GM18519 (cell line): ENCODE data around the gene P3H1.
"Not testable (repeated sequence)": the region's sequence is repeated elsewhere in the genome, so short reads cannot be mapped to it uniquely, and the experiment has no call there.

Source experiments
- ATAC-seq: cut with Tn5 transposase; IDR thresholded peaks from one replicate; pipeline ENCODE4 v1.9.1; 2021; ENCODE audit warnings: mild to moderate bottlenecking, moderate library complexity; ENCODE audit not compliant: unreplicated experiment, low FRiP score

The P3H1 gene, protein sequence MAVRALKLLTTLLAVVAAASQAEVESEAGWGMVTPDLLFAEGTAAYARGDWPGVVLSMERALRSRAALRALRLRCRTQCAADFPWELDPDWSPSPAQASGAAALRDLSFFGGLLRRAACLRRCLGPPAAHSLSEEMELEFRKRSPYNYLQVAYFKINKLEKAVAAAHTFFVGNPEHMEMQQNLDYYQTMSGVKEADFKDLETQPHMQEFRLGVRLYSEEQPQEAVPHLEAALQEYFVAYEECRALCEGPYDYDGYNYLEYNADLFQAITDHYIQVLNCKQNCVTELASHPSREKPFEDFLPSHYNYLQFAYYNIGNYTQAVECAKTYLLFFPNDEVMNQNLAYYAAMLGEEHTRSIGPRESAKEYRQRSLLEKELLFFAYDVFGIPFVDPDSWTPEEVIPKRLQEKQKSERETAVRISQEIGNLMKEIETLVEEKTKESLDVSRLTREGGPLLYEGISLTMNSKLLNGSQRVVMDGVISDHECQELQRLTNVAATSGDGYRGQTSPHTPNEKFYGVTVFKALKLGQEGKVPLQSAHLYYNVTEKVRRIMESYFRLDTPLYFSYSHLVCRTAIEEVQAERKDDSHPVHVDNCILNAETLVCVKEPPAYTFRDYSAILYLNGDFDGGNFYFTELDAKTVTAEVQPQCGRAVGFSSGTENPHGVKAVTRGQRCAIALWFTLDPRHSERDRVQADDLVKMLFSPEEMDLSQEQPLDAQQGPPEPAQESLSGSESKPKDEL

DNA sequence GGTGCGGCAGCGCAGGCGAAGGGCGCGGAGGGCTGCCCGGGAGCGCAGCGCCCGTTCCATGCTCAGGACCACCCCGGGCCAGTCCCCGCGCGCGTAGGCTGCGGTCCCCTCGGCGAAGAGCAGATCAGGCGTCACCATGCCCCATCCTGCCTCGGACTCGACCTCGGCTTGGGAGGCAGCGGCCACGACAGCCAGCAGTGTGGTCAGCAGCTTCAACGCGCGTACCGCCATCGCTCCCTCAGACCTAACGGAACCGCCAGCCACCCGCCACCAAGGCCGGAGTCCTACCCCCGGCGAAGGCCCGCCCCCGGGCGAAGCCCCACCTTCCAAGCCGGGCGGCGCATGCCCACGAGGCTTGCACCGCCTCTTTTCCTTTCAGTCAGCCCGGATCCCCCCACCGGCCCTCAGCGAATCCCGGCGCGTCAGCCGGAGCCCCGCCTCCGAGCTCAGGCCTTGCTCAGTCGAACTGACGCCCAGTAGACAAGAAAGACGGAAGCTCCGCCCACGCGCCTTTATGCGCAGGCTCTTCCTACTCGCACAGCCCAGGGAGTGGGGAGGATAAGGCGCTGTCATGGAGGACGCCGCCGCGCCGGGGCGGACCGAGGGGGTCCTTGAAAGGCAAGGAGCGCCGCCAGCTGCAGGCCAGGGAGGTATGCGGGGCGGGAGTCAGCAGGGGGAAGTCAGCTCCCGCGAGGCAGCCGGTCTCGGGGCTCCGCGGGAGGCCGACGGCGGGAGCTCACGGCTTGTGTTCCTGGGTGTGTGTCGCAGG is at the start of gene P3H1, which contains the start of gene C1orf50:
P3H1 (minus strand) TSS at position 288 of the 769 bp plus-strand sequence; CDS start at position 231, 57 bp downstream.
C1orf50 (plus strand) TSS at position 509 of the 769 bp plus-strand sequence; CDS start at position 572, 63 bp downstream.
- ATAC-seq = peak; percentile 85

DNA sequence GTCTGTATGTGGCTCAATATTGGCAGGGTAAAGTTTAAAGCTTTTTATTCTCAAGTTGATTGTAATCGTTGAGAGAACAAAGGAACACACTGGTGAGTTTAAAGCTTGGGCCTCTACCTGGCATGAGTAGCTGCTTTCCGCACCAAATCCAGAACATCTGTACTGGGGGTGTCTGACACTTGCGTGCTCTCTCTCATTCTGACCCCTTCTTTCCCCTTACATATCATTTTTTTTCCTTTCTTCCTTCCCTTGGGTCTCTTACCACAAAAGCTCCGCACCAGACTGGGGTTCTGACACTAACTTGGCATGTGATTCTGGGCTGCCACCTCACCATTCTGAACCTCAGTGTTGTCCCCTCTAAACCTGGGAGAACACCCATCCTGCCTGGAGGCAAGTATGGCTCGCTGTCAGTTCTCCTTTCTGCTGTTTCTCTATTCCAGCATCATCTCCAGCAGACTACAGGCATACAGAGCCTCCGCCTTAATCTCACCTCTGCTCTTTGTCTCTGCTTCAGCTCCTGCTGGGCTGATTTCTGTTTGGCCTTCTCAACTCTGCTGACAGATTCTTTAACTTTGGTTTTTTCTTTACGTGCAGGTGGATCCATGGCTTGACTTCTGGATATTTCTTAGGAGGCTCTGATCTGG is 49.2 kb upstream of the P3H1 start:
- ATAC-seq = no peak

DNA sequence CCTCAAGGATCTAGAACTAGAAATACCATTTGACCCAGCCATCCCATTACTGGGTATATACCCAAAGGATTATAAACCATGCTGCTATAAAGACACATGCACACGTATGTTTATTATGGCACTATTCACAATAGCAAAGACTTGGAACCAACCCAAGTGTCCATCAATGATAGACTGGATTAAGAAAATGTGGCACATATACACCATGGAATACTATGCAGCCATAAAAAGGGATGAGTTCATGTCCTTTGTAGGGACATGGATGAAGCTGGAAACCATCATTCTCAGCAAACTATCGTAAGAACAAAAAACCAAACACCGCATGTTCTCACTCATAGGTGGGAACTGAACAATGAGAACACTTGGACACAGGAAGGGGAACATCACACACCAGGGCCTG is 48.0 kb upstream of the P3H1 start:
- ATAC-seq = not testable (repeated sequence)

DNA sequence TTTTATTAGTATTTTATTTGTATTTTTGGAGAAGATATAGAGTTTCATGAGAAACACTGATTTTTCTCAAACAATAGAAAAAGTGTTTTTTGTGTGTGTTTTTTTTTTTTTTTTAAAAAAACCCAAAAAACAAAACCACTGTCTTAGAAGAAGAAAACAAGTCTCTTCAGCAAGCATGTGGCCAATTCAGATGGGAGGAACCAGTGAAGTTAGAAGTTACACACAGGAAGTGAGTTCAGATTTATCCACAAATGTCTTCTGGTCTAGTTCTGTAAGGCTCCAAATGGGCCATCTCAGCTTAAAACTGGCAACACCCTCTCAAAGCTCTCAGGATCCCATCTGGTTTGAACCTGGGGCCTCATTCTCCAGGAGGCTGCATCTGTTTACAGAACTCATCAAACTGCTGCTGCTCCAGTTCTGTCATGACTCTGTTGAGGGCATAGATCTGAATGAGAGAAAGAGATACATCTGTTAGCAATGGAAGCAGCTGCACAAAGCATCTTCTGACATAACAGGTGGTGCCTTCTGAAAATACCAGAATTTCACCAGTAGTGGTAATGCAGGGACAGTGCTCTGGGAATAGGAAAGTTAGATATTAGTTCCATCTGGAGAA is 40.3 kb upstream of the P3H1 start:
- ATAC-seq = no peak

DNA sequence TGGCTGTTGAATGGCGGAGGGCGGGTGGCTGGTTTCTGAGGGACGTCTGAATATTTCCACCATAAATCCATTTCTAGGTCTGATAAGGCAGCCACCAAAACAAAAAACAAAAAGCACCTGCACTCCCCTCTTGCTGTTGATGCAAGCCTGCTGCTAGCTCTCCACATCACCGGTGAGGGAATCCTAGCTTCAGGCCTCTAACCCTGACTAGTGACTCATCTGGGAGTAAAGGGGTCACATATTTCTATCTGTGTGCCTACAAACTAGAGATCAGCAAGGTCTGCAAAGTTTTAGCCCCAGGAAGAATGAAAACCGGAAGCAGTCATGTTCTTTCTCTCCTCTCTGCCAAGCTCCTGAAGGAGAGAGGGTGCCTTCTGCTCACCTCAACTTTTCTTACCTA is 39.8 kb upstream of the P3H1 start:
- ATAC-seq = no peak

DNA sequence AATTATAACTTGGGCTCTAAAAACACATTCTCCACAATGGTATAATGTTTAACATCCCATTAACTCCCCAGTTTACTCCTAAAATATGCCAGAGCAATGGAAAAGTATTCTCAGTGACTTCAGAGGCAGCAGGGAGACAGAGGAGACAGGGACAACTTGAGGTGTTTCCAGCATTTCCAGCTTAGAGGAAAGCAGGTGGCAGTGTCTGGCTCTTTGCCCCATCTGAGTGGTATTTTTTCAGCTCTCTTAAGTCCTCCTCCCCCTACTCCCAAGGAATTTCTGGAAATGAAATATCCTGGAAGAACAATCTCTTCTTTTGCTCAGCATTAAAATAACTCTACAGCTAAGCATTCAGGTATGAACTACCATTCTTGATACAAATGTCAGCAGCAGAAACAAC is 39.3 kb upstream of the P3H1 start:
- ATAC-seq = no peak

DNA sequence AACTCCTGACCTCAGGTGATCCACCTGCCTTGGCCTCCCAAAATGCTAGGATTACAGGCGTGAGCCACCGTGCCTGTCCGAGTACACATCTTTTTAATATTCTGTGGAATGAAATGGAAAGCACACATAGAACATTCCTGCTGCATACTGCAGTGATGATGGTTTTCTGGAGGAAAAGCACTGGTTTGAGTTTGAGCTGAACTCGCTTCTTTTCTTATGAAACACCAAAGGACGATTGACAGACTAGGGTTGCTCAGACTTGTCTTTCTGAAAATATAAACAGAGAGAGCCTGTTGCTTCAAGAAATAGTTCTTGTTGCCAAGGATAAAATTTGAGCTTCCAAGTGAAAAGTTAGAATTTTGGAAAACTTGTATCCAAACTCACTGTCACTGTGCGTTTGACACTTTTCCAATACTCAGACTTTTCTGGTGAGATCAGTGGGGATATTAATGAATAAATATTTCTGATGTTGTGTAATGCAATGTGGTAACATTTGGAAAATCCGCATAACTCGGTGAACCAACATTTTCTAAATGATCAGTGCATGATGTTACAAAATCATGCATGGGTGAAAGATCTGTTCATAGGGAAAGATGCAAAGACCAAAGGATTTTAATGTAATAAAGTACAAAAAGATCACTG is 35.1 kb upstream of the P3H1 start:
- ATAC-seq = no peak

DNA sequence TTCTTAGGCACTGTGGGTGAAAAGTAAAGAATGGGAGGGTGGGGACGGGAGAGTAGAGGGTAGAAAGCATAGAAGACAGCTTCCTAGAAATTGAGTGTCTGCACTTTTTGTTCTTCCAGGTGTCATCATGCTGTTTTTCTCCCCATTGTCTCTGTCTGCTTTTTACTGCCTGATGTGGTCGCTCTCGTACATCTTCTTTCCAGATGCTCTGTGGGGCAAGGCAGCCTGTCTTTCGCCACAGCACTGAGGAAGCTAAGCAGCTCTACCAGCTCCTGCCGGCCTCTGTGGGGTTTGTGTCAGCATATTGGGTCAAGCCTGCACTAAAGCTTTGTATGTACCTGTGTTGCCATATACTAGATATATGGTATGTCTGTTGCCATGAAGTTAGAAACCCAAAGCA is 31.2 kb upstream of the P3H1 start:
- no peak for ATAC-seq

DNA sequence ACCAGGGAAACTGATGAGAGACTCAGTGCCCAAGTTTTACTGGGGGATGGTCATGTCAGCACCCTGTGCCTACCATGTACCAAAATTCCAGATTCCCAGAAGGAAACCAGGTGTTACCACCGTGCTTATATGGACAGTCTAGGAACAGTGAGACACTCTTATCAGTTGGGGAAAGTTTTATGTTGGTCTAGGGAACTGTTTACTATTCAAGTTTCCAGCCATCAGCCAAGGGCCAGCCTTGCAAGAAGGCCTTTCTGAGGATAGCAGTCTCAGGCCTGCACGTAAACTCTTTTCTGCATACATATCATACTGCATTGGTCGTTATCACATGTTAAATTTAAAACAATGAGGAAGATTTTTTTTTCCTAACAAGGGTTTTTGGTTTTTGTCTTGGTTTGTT is 30.6 kb upstream of the P3H1 start:
- ATAC-seq = no peak

DNA sequence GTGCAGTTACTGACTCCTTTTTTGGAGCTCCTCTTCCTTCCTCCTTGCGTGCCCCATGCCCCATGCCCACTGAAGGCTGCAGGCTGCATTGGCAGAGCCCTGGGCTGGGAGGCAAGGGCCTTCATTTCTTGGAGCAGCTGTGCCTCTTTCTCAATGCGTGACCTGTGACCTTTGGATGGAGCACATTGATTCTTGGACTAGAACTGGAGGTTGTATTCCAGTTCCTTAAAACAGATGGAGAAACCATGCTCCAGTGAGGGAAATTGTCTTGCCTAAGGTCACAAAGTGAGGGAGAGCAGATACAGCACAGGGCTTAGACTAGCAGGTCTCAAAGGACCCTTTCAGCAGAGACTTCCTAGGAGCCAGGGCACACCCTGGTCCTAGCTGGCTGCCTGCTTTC is 27.0 kb upstream of the P3H1 start:
- no peak for ATAC-seq

DNA sequence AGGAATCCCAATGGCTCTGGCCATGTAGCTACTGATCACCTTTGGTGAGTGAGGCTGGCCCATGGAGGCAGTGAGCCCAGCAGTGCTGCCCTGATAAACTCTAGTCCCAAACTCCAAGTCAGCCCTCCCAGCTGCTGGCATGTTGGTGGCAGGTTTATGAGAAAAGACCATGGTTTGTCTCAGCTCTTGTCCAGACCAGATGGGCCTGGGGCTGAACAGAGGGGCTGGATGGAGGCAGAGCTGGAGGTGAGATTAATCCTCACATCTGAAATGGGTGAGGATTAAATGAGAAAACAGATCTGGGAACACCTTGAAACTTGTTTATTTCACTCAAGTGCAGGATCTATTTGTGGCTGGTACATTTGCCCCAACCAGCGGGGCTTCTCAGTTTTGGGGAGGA is 21.2 kb upstream of the P3H1 start:
- ATAC-seq = no peak

DNA sequence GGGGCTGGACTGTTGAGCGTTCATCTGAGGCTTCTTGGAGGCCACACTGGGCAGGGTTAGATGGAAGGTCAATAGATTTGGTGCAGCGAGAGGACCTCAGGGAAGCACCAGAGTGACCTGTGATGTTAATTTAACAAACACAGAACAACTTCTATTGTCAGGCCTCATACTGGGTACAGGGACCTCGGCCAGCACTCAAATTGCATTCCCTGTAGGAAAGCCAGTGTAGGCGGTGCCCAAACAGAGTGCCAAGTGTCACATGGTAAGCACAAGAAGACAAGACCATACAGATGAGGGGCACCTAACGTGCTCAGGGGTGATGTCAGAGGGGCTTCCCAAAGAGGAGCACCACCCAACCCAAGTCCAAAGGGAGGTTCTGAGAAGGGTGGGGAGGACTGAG is 19.3 kb upstream of the P3H1 start:
- ATAC-seq = no peak

DNA sequence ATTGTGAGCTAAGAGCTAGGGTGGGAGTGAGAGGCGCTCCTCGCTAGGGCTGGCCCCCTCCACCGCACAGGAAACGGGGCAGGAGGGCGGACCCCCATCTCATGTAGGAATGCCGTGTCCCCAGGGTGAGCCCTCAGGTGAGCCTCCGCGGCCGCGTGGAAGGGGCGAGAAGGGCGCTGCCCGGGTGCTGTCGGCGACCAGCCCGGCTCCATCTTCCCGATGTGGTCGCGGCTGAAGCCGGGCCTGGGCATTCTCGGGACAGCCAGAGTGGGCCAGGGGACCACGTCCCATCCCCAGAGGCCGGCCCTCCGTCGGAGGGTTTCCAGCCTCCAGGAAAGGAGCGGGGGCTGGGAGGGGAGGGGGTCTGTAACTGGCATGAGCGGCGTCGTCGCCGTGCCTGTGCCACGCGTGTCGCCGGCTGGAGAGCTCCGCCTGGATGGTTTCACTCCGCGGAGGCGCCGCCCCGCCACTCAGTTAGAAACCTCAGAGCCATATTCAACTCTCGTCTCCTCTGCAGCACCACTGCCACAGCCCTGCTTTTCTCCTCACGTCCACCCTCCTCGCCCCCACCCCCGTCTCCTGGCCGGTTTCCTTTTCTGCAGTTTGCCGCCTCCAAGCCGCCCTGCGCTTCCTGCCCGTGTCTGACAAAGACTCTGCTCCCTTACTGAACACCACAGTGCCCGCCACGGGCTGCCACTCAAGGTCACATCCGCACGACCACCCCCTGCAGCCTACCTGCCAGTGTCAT is 18.3 kb upstream of the P3H1 start, which contains the start of gene TMEM269:
TMEM269 (plus strand) TSS at position 46 of the 748 bp plus-strand sequence. CDS start 4,903 bp downstream, outside the sequence.
- ATAC-seq = no peak

DNA sequence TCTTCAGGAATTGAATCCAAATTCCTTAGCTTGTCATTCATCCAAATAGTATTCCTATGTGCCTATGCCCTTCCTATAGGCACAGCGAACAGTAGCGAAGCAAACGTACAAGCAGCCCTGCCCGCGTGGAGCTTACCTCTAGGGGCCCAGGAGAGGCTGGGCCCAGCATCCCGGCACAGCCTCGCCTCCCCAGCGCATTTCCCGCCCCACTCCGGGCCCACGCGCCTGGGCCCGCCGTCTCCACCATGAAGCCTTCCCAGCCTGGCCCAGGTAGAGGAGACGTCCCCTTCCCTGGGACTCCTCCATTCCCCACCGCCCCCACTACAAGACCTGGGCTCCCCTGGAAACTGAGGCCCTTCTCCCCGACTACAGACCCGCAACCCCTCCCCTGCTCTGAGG is 17.7 kb upstream of the P3H1 start:
- no peak for ATAC-seq

DNA sequence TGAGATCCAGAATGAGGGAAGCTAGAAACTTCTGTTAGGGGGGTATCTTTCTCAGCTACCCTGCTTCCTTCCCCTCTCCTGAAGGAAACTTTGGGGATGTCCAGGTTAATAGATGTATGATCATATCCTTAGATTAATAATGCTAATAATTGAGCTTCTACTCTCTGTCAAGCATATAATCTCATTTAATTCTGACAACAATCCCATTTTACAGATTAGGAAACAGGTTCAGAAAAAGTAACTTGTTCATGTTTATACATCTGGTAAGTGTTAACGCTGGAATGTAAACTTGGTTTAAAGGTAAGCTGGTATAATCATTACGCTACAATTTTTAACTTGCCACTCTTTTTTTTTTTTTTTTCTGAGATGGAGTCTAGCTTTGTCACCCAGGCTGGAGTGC is 16.3 kb upstream of the P3H1 start:
- ATAC-seq = no peak

DNA sequence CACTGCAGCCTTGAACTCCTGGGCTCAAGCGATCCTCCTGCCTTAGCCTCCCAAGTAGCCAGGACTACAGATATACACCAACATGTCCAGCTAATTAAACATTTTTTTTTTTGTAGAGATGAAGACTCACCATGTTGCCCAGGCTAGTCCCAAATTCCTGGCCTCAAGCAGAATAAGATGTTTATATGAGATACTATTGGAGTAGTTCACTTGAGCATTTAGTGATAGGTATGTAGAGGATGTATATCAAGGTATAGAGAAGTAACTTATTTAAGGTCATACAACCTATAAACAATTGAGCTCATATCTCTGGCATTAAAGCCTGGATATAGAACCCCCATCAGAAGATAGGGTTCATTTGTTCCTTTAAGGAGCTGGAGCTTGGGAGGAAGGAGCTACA is 13.3 kb upstream of the P3H1 start:
- no peak for ATAC-seq

DNA sequence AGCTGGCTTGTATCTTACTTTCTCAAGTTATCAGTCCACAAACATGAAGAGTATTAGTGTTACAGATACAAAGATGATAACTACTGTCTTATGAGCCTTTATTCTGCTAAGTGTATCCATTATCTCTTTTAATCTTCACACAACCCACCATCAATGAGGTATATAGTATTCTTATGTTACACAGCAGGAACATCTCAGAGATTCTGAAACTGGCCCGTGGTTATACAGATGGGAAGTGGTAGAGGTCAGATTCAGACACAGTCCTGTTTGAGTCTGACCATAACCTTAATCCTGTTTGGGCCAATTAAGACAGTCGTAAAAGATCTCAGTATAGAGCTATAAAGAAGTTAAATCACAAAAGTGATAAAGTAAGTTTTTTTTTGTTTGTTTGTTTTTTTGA is 12.9 kb upstream of the P3H1 start:
- ATAC-seq = no peak

DNA sequence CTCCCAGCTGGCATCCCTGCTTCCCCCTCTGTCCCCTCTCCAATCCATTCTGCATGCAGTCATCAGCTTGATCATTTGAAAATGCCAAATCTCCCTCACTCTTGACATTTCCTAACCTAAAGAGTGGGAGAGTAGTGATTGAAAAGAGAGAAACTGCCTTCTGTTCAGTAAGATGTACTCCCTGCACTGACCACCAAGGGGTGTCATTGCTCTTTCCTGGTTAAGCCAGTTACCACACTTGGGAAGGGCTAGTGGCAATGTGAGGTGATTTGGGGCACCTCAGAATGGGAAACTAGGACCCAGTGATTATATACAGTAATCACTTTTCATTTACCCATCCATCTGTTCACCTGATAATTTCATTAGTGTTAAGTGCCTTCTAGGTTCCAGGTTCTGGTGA is 11.0 kb upstream of the P3H1 start:
- ATAC-seq = no peak

DNA sequence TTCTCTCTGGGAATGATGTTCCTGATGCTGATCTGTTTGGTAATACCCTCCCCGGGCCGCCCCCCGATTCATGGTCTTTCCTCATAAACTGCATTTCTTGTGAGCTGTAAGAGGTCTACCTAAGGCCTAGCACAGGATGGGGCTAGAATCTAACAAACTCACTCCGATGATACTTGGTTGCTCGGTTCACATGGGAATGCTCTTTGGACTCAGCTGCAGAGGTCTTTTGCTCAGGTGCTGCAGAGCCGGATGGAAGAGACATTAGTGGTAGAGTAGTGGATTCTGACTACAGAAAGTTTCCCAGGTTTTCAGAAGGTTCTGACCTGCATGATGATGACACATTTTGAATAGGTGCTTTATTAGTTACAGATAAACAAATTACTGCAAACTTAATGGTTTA is 9.7 kb upstream of the P3H1 start:
- no peak for ATAC-seq
